ENCODE results near the gene UBR7. TPM values are rescaled to one million over a fixed set of nuclear protein-coding genes. Genes with fewer than 3 reads are reported as not detected.

The UBR7 gene
- total RNA-seq, 1 donor from 2014 or later: 7.8 TPM

- Histone ChIP-seq H2AFZ (ENCODE audit: low read depth, low read length) (no peak overlapping the region), H3K27me3 (ENCODE audit: insufficient read depth, low read length) (no peaks in the 10 kb centered on the region), H3K4me1 (ENCODE audit: insufficient read depth, low read length) (peaks cover 15% of the 10 kb centered on the region), H3K27ac (ENCODE audit: low read depth, low read length) (peak overlapping the region; percentile 62), H3K36me3 (ENCODE audit: insufficient read depth, low read length) (no peaks in the 10 kb centered on the region), H4K20me1 (ENCODE audit: insufficient read depth, low read length) (no peaks in the 10 kb centered on the region), H3K9ac (ENCODE audit: low read length) (peak overlapping the region; percentile 75), H3K4me3 (ENCODE audit: insufficient read depth, low read depth, low read length) (no peak overlapping the region), H3K9me3 (ENCODE audit: insufficient read depth, low read depth, low read length) (no peaks in the 10 kb centered on the region), H3K79me2 (ENCODE audit: insufficient read depth, low read length) (no peaks in the 10 kb centered on the region), H3K4me2 (ENCODE audit: low read length) (peak overlapping the region; percentile 64)
- FAIRE-seq (no peak), DNase-seq (ENCODE audit: low read depth) (peak; percentile 88)
- Mint-ChIP-seq H3K27me3 (ENCODE audit: low read depth, unreplicated experiment) (no peaks in the 10 kb centered on the region), H3K9me3 (ENCODE audit: unreplicated experiment) (peaks cover 5% of the 10 kb centered on the region), H3K27ac (ENCODE audit: unreplicated experiment) (peak overlapping the region; percentile 9), H3K36me3 (ENCODE audit: low read depth, unreplicated experiment) (peaks cover 5% of the 10 kb centered on the region), H3K4me1 (ENCODE audit: low read depth, unreplicated experiment) (peaks cover 12% of the 10 kb centered on the region), H3K4me3 (ENCODE audit: unreplicated experiment) (no peak overlapping the region)
- TF ChIP-seq EZH2 (IDR thresholded peaks at IDR 0.05; ENCODE audit: insufficient read depth, low read length): no peak
- TF ChIP-seq, protein P1, sequence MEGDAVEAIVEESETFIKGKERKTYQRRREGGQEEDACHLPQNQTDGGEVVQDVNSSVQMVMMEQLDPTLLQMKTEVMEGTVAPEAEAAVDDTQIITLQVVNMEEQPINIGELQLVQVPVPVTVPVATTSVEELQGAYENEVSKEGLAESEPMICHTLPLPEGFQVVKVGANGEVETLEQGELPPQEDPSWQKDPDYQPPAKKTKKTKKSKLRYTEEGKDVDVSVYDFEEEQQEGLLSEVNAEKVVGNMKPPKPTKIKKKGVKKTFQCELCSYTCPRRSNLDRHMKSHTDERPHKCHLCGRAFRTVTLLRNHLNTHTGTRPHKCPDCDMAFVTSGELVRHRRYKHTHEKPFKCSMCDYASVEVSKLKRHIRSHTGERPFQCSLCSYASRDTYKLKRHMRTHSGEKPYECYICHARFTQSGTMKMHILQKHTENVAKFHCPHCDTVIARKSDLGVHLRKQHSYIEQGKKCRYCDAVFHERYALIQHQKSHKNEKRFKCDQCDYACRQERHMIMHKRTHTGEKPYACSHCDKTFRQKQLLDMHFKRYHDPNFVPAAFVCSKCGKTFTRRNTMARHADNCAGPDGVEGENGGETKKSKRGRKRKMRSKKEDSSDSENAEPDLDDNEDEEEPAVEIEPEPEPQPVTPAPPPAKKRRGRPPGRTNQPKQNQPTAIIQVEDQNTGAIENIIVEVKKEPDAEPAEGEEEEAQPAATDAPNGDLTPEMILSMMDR (IDR thresholded peaks at IDR 0.05; ENCODE audit: insufficient read depth, low read depth, low read length): no peak
These were observed 27.7 kb downstream of the UBR7 start for GRCh38 chr14:93234798-93235197.

- Histone ChIP-seq H3K79me2 (ENCODE audit: insufficient read depth, low read length) (no peaks in the 10 kb centered on the region), H3K9me3 (ENCODE audit: insufficient read depth, low read depth, low read length) (no peaks in the 10 kb centered on the region), H3K36me3 (ENCODE audit: insufficient read depth, low read length) (peaks cover 10% of the 10 kb centered on the region), H3K9ac (ENCODE audit: low read length) (peak overlapping the region; percentile 42), H3K27ac (ENCODE audit: low read depth, low read length) (peak overlapping the region; percentile 71), H3K4me3 (ENCODE audit: insufficient read depth, low read depth, low read length) (no peak overlapping the region), H2AFZ (ENCODE audit: low read depth, low read length) (no peak overlapping the region), H3K4me1 (ENCODE audit: insufficient read depth, low read length) (peaks cover 14% of the 10 kb centered on the region), H3K27me3 (ENCODE audit: insufficient read depth, low read length) (no peaks in the 10 kb centered on the region), H4K20me1 (ENCODE audit: insufficient read depth, low read length) (no peaks in the 10 kb centered on the region), H3K4me2 (ENCODE audit: low read length) (peak overlapping the region; percentile 62)
- Mint-ChIP-seq H3K27ac (ENCODE audit: unreplicated experiment) (peak overlapping the region; percentile 38), H3K4me3 (ENCODE audit: unreplicated experiment) (peak overlapping the region; percentile 8), H3K27me3 (ENCODE audit: low read depth, unreplicated experiment) (no peaks in the 10 kb centered on the region), H3K9me3 (ENCODE audit: unreplicated experiment) (no peaks in the 10 kb centered on the region), H3K4me1 (ENCODE audit: low read depth, unreplicated experiment) (peaks cover 17% of the 10 kb centered on the region), H3K36me3 (ENCODE audit: low read depth, unreplicated experiment) (peaks cover 14% of the 10 kb centered on the region)
- DNase-seq (ENCODE audit: low read depth): peak; percentile 73
- no peak for TF ChIP-seq EZH2 (IDR thresholded peaks at IDR 0.05; ENCODE audit: insufficient read depth, low read length)
- TF ChIP-seq, protein P1 (IDR thresholded peaks at IDR 0.05; ENCODE audit: insufficient read depth, low read depth, low read length): no peak
- FAIRE-seq: no peak
These were observed 33.0 kb downstream of the UBR7 start for GRCh38 chr14:93239869-93240677.

DNA sequence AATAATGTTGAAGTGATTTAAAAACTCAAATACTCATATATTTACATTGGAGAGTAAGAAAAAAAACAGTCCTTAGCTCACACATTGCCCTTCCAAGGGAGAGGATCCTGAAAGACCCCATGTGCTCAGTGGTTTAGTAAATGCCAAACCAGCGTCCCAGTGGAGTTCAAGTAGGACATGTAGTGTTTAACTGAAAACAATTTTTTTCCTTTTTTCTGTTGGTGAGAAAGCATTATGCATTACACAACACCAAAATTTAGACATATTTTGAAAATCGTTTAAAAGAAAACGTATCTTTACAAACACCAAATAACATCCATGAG lies 33.6 kb downstream of the UBR7 start:
- H3K9me3 ChIP-seq (ENCODE audit: insufficient read depth, low read depth, low read length): no peaks in the 10 kb centered on the region
- peaks cover 16% of the 10 kb centered on the region for H3K36me3 ChIP-seq (ENCODE audit: insufficient read depth, low read length)
- no peaks in the 10 kb centered on the region for H3K9me3 Mint-ChIP-seq (ENCODE audit: unreplicated experiment)
- peaks cover 10% of the 10 kb centered on the region for H3K4me1 ChIP-seq (ENCODE audit: insufficient read depth, low read length)
- H3K27me3 Mint-ChIP-seq (ENCODE audit: low read depth, unreplicated experiment): no peaks in the 10 kb centered on the region
- H4K20me1 ChIP-seq (ENCODE audit: insufficient read depth, low read length): no peaks in the 10 kb centered on the region
- H3K27ac ChIP-seq (ENCODE audit: low read depth, low read length): peak overlapping the region; percentile 71
- no peak for TF ChIP-seq EZH2 (IDR thresholded peaks at IDR 0.05; ENCODE audit: insufficient read depth, low read length)
- TF ChIP-seq, protein P1 (IDR thresholded peaks at IDR 0.05; ENCODE audit: insufficient read depth, low read depth, low read length): no peak
- no peaks in the 10 kb centered on the region for H3K27me3 ChIP-seq (ENCODE audit: insufficient read depth, low read length)
- H3K9ac ChIP-seq (ENCODE audit: low read length): peak overlapping the region; percentile 12
- DNase-seq (ENCODE audit: low read depth) (no peak), FAIRE-seq (no peak)
- H3K4me3 ChIP-seq (ENCODE audit: insufficient read depth, low read depth, low read length): peak overlapping the region; percentile 26
- peak overlapping the region; percentile 62 for H3K4me2 ChIP-seq (ENCODE audit: low read length)
- H3K36me3 Mint-ChIP-seq (ENCODE audit: low read depth, unreplicated experiment): peaks cover 16% of the 10 kb centered on the region
- peak overlapping the region; percentile 38 for H3K27ac Mint-ChIP-seq (ENCODE audit: unreplicated experiment)
- H3K79me2 ChIP-seq (ENCODE audit: insufficient read depth, low read length): no peaks in the 10 kb centered on the region
- peaks cover 17% of the 10 kb centered on the region for H3K4me1 Mint-ChIP-seq (ENCODE audit: low read depth, unreplicated experiment)
- peak overlapping the region; percentile 8 for H3K4me3 Mint-ChIP-seq (ENCODE audit: unreplicated experiment)
- no peak overlapping the region for H2AFZ ChIP-seq (ENCODE audit: low read depth, low read length)
